GM12892 (cell line): ENCODE results near the gene MAML3.

Experiments used
- POLR2A ChIP-seq: IDR thresholded peaks from 2 replicates; pipeline ENCODE4 v1.6.1; 2011; ENCODE audit warnings: low read depth, low read length, control low read depth
- POLR2AphosphoS5 ChIP-seq: IDR thresholded peaks from 2 replicates; pipeline ENCODE4 v1.6.1; 2011; ENCODE audit warnings: low read depth, low read length, control low read depth
- TAF1 ChIP-seq: IDR thresholded peaks from 2 replicates; pipeline ENCODE4 v1.6.1; 2011; ENCODE audit warnings: low read depth, mild to moderate bottlenecking, control low read depth, low read length, borderline replicate concordance

DNA sequence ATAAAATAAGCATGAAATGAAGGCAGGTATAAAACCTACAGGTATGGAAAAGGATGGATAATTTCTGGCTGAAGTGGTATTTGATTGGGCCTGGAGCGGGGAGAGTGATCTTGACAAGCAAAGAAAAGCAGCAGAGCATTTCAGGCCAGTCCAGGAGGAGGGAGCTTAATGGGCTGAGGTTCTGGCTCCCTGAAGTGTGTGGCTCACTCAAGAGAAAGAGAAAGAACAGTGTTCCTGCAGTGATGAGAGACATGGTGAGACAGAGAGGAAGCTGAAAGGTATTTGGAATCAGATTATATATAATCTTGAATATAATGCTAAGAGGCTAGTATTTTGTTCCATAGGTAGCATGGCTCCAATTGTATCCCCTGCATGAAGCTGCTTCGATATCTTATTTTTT is 334.9 kb downstream of the MAML3 start:
- TF ChIP-seq POLR2A (no peak), POLR2AphosphoS5 (no peak), TAF1 (no peak)
